Epithelial cell of proximal tubule (primary cell): ENCODE results near the gene AKNAD1. TPM values are rescaled to one million over a fixed set of nuclear protein-coding genes. Genes with fewer than 3 reads are reported as not detected.

Source experiments
- DNase-seq: peaks from one replicate; pipeline ENCODE4 v3.0.0-alpha.2; 2011; ENCODE audit warnings: low read depth
- H3K4me3 ChIP-seq: 2 replicates; pipeline ENCODE4 v1.5.1; 2011; ENCODE audit warnings: low read depth, mild to moderate bottlenecking, low read length
- total RNA-seq: library from RNA; depleted of rRNA; stranded (reverse); fragments of >200 nt; gene quantifications from 2 replicates; pipeline ENCODE4 v1.2.3, GENCODE V29; 2015
- TF ChIP-seq, protein P1 (sequence below): conservative IDR thresholded peaks from 2 replicates; pipeline ENCODE4 v1.5.1; 2012; ENCODE audit warnings: low read depth, mild to moderate bottlenecking, low read length

AKNAD1 gene
- total RNA-seq, 1 donor from 2014 or later = not detected

DNA sequence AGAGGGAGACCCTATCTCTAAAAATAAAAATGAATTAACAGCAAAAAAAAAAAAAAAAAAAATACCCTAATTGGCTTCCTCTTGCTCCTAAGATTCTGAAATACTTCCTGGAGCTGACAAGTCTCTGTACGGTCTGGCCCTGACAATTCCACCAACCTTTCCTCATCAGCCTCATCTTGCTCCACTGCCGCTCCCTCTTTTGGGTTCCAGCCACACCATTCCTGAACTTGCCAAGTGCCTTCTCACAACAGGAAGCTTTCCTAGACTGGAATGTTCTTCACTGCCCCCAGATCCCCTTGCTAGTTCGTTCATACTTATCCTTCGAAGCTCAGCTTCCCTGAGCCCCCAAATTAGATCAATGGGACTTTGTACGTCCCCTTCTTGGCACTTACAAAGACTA lies 37.0 kb downstream of the AKNAD1 start:
- H3K4me3 ChIP-seq = no peak overlapping the region
- TF ChIP-seq, protein P1, sequence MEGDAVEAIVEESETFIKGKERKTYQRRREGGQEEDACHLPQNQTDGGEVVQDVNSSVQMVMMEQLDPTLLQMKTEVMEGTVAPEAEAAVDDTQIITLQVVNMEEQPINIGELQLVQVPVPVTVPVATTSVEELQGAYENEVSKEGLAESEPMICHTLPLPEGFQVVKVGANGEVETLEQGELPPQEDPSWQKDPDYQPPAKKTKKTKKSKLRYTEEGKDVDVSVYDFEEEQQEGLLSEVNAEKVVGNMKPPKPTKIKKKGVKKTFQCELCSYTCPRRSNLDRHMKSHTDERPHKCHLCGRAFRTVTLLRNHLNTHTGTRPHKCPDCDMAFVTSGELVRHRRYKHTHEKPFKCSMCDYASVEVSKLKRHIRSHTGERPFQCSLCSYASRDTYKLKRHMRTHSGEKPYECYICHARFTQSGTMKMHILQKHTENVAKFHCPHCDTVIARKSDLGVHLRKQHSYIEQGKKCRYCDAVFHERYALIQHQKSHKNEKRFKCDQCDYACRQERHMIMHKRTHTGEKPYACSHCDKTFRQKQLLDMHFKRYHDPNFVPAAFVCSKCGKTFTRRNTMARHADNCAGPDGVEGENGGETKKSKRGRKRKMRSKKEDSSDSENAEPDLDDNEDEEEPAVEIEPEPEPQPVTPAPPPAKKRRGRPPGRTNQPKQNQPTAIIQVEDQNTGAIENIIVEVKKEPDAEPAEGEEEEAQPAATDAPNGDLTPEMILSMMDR = no peak
- DNase-seq = no peak

DNA sequence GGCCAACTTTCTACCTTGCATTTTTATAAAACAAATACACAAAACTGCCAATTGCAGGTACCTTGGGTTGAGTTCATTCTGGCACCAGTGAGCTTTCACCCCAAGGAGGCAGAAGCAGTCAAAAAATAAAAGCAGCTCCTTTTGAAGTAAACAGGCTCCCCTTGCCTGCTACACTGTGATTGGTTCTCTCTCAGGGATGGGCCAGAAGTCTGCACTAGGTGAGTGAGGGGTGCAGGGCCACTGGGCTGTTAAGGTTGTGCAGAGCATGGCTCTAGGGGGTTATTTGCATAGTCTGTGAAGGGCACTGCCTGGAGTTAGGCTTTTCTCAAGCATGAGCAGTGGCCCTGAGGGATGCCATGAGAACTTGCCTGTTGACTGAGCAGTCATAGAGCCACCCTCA lies 39.1 kb downstream of the AKNAD1 start:
- no peak overlapping the region for H3K4me3 ChIP-seq
- no peak for DNase-seq
- TF ChIP-seq, protein P1 = no peak

DNA sequence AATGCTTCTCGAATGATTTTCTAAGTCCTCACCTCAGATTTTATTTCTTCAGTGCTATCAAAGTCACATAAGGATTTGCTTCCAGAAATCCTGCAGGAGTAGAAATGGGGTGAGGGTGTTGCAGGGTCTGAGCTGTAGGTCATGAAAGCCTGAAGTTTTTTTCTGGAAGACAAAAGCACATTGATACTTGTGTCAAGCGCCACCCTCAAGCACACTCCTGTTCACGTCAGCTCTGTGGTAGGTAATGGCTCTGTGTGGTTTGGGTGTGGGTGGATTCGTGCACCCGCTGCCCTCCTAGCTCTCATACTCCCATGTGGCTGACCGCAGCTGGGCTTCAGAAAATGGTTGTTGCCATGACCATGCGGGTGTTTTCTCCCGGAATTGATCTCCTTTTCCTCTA lies 39.9 kb downstream of the AKNAD1 start:
- TF ChIP-seq, protein P1 = no peak
- no peak overlapping the region for H3K4me3 ChIP-seq
- DNase-seq = no peak

DNA sequence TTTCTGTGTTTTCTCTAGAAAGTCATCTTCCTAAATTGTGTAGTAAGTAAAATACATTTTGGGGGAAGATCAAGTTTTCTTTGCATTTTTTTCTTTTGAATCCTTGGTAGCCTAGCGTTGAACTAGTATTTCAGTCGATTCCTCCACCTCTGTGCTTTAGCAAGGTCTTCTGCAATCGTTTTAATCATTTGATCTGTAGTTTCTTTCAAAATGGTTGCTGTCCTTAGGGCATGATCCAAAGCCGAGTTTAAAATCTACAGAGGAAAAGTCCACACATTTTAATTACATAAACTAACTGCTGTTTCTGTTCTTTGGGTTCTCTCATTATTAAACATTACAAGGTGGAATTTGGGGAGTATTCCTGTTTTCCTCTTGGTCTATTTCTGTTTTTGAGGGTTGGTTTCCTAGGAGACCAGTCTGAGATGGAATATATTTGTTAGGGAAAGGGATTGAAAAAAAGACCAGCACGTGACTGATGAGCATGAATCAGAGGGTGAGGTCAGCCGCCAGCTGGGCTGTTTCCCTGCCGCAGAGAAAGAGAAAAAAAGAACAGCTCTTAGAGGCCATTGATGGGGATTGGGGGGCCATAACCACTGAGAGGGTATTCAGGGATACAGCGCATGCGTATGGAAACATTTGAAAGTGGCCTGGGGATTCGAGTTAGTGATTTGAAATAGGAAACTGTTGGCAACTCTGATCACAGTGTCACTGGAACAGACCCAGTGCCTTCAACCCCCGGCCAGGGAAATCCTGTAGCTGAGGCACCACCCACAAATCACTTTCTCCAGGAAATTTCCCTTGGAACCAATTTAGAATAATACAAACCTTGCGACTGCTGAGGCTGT lies 40.6 kb downstream of the AKNAD1 start:
- H3K4me3 ChIP-seq = peak overlapping the region; percentile 43
- TF ChIP-seq, protein P1 = no peak
- DNase-seq = peak; percentile 76

DNA sequence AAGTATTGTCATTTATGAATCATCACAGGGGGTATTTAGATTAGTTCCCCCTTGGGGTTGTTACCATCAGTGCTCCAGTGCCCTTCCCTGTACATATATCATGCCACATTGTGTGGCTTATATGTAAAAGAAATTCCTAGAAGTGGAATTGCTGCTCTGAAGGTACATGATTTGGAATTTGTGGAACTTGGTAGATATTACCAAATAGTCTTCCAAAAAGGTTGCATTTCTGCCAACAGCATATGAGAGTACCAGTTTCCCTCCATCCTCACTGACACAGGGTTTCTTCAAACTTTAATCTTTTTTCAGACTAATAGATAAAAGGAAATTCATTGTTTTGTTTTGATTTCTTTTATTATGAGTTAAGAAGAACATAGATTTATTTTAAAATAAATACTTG lies 41.3 kb downstream of the AKNAD1 start:
- no peak for DNase-seq
- H3K4me3 ChIP-seq = no peak overlapping the region
- TF ChIP-seq, protein P1 = no peak

DNA sequence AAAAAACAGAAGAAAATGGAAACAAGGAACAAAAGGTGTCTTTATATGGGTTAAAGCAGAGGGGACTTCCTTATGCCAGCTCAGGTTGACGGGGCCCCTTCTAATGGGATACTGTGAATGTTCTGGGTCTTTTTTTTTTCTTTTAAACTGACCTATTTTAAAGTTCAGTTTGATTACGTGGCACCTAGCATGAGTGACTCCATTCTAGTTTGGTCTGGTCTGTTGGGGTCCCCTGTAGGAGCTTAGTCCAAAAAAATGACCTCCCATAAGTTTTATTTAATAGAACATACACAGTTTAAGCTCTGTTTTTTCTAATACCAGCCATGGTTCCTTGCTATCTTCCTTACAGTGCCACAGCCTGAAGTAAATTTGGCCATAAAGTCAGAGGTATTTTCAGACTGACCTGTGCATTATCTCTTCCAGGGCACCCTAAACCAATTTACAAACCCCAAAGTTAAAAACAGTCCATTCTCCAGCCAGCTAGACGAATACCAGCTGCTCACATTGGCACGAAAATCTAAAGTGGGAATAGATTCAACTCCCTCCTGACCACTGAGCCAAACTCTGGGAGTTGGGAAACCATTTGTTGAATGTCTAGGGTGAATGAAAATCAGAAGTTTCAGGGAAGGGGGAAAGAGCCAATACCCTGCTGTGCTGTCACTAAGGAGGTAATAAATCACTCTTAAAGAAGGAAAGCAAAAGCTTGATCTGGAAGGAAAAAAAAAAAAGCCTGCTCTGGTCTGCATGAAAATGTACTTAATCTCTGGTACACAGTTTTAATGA lies 42.4 kb downstream of the AKNAD1 start:
- H3K4me3 ChIP-seq = no peak overlapping the region
- no peak for DNase-seq
- TF ChIP-seq, protein P1 = no peak
